Stimulated activated CD4-positive, alpha-beta T cell treated with anti-CD3 and anti-CD28 coated beads, Interleukin-4, amount 100 ng/mL, for 4 hours (primary cell): ENCODE data around the gene UTS2.
A peak's percentile ranks its signal among the peaks of the same experiment; 100 is the strongest.

ENCODE experiments used
- DNase-seq, 2 experiments: peaks; one replicate each; pipeline ENCODE4 v3.0.0-alpha.2; 2020

UTS2 gene

GRCh38 chr1:7852804-7853683 is at the start of gene UTS2:
Gene UTS2, minus strand, starts transcription at chr1:7853065. Its CDS starts 62 bp downstream, at chr1:7853003.
- no peak for DNase-seq

GRCh38 chr1:7899741-7900140 is 46.9 kb upstream of the UTS2 start:
- no peak for DNase-seq

- no peak for DNase-seq
These were observed 46.1 kb upstream of the UTS2 start for GRCh38 chr1:7898962-7899361.

- DNase-seq, result no peak
These were observed 44.1 kb upstream of the UTS2 start for GRCh38 chr1:7896994-7897393.

- DNase-seq, result no peak
These were observed 40.8 kb upstream of the UTS2 start for GRCh38 chr1:7893529-7894180.

- DNase-seq, result no peak
These were observed 38.9 kb upstream of the UTS2 start for GRCh38 chr1:7891804-7892203.

GRCh38 chr1:7890853-7891252 is 38.0 kb upstream of the UTS2 start:
- DNase-seq, result no peak

GRCh38 chr1:7888248-7889081 is 35.6 kb upstream of the UTS2 start:
- DNase-seq, result no peak

- no peak for DNase-seq
These were observed 33.5 kb upstream of the UTS2 start for GRCh38 chr1:7886405-7886745.

- peak in 1 of 2 experiments; percentile 8 for DNase-seq
These were observed 32.9 kb upstream of the UTS2 start for GRCh38 chr1:7885513-7886404.

- DNase-seq, result no peak
These were observed 31.9 kb upstream of the UTS2 start for GRCh38 chr1:7884757-7885156.

GRCh38 chr1:7879228-7879627 is 26.4 kb upstream of the UTS2 start:
- no peak for DNase-seq

GRCh38 chr1:7878027-7878426 is 25.2 kb upstream of the UTS2 start:
- no peak for DNase-seq

GRCh38 chr1:7873801-7874795 is 21.2 kb upstream of the UTS2 start:
- no peak for DNase-seq

- no peak for DNase-seq
These were observed 18.3 kb upstream of the UTS2 start for GRCh38 chr1:7871136-7871535.

GRCh38 chr1:7869136-7869920 is 16.5 kb upstream of the UTS2 start:
- no peak for DNase-seq

GRCh38 chr1:7868070-7868780 is 15.4 kb upstream of the UTS2 start:
- no peak for DNase-seq

- DNase-seq, result no peak
These were observed 13.1 kb upstream of the UTS2 start for GRCh38 chr1:7865978-7866377.

- DNase-seq, result no peak
These were observed 11.0 kb upstream of the UTS2 start for GRCh38 chr1:7863756-7864328.
